GM12891 (cell line): ENCODE measurements around the gene ZMIZ1.

Source experiments
- PAX5 ChIP-seq: IDR thresholded peaks from 2 replicates; pipeline ENCODE4 v1.6.1; 2011; ENCODE audit warnings: low read length, moderate library complexity, mild to moderate bottlenecking; ENCODE audit not compliant: insufficient read depth, severe bottlenecking
- POLR2A ChIP-seq: IDR thresholded peaks from 2 replicates; pipeline ENCODE4 v1.6.1; 2011; ENCODE audit warnings: low read depth, low read length, control low read depth
- POLR2AphosphoS5 ChIP-seq: IDR thresholded peaks from 2 replicates; pipeline ENCODE4 v1.6.1; 2011; ENCODE audit warnings: low read depth, low read length, control low read depth
- SPI1 ChIP-seq: IDR thresholded peaks from 2 replicates; pipeline ENCODE4 v1.6.1; 2011; ENCODE audit warnings: low read depth, low read length, control low read depth
- TAF1 ChIP-seq: IDR thresholded peaks from 2 replicates; pipeline ENCODE4 v1.6.1; 2011; ENCODE audit warnings: low read depth, low read length, control low read depth

GRCh38 chr10:79020605-79021004, 48.2 kb upstream of the ZMIZ1 start:
- TF ChIP-seq POLR2AphosphoS5 (no peak), POLR2A (no peak), PAX5 (no peak), TAF1 (no peak), SPI1 (no peak)
